ENCODE data around the gene CATSPERZ.

The CATSPERZ gene

GRCh38 chr11:64283092-64283491 lies 17.1 kb upstream of the CATSPERZ start:
- intact Hi-C loops (cut with DNase I) = no loop called here
- no peak for DNase-seq

GRCh38 chr11:64284048-64284961 lies 15.9 kb upstream of the CATSPERZ start, which contains the start of gene BAD:
BAD (minus strand) TSS chr11:64284665; CDS start chr11:64284368, 297 bp downstream.
- intact Hi-C loops (cut with DNase I) = loop anchor here (2.0 kb wide), 1 partner anchor 14 kb away; no protein-coding TSS in a partner anchor
- DNase-seq = peak; percentile 97 to 99 (median 98)

- intact Hi-C loops (cut with DNase I) = loop anchor here (2.0 kb wide), 1 partner anchor 14 kb away; no protein-coding TSS in a partner anchor
- DNase-seq = peak; percentile 61 to 96 (median 91)
These were observed 14.9 kb upstream of the CATSPERZ start, which contains the start of gene GPR137 for GRCh38 chr11:64284962-64285884. GPR137 (plus strand) TSS chr11:64285848; CDS start chr11:64286525, 677 bp downstream.

- intact Hi-C loops (cut with DNase I) = loop anchor here (2.0 kb wide), 1 partner anchor 15 kb away; no protein-coding TSS in a partner anchor
- DNase-seq = peak in 1 of 42 donors; percentile 21
These were observed 14.0 kb upstream of the CATSPERZ start for GRCh38 chr11:64285885-64286800.

- DNase-seq = no peak
- intact Hi-C loops (cut with DNase I) = no loop called here
These were observed 13.4 kb upstream of the CATSPERZ start for GRCh38 chr11:64286801-64287159.

GRCh38 chr11:64287676-64288352 lies 12.3 kb upstream of the CATSPERZ start:
- intact Hi-C loops (cut with DNase I) = no loop called here
- no peak for DNase-seq

- intact Hi-C loops (cut with DNase I) = no loop called here
These were observed 11.8 kb upstream of the CATSPERZ start for GRCh38 chr11:64288353-64288750.

GRCh38 chr11:64289002-64289564 lies 11.1 kb upstream of the CATSPERZ start:
- intact Hi-C loops (cut with DNase I) = no loop called here
- DNase-seq = no peak

More at GRCh38 chr11:64288353-64288750, 11.8 kb upstream of the CATSPERZ start:
- DNase-seq = no peak

- intact Hi-C loops (cut with DNase I) = no loop called here
- DNase-seq = peak in 1 of 42 donors; percentile 39
These were observed 9.6 kb upstream of the CATSPERZ start for GRCh38 chr11:64290352-64291261.

GRCh38 chr11:64291262-64291751 lies 8.9 kb upstream of the CATSPERZ start, which contains the start of gene KCNK4:
KCNK4 (plus strand) TSS chr11:64291302; CDS start chr11:64293019, 1,717 bp downstream.
- no peak for DNase-seq
- intact Hi-C loops (cut with DNase I) = no loop called here

- peak in 6 of 42 donors; percentile 17 to 56 (median 43) for DNase-seq
- intact Hi-C loops (cut with DNase I) = no loop called here
These were observed 8.3 kb upstream of the CATSPERZ start for GRCh38 chr11:64291752-64292459.

- DNase-seq = peak in 3 of 42 donors; percentile 22 to 39 (median 33)
- intact Hi-C loops (cut with DNase I) = no loop called here
These were observed 7.5 kb upstream of the CATSPERZ start for GRCh38 chr11:64292460-64293254.

GRCh38 chr11:64294774-64295173 lies 5.4 kb upstream of the CATSPERZ start:
- no peak for DNase-seq
- intact Hi-C loops (cut with DNase I) = no loop called here

GRCh38 chr11:64295760-64296159 lies 4.4 kb upstream of the CATSPERZ start:
- DNase-seq = no peak
- intact Hi-C loops (cut with DNase I) = no loop called here

GRCh38 chr11:64296236-64296635 lies 3.9 kb upstream of the CATSPERZ start:
- intact Hi-C loops (cut with DNase I) = no loop called here
- no peak for DNase-seq
